OCI-LY1 (cell line): ENCODE results near the gene ZSWIM7.

ENCODE experiments used
- H2AFZ ChIP-seq: fragments of 200-600 bp; sonication (generic), shearing (Covaris generic); 2 replicates; pipeline ENCODE4 v1.6.0; 2014; ENCODE audit warnings: antibody characterized with exemption, mild to moderate bottlenecking, low read length
- H3F3A ChIP-seq: fragments of 200-600 bp; sonication (generic), shearing (Covaris generic); 2 replicates; pipeline ENCODE4 v1.6.0; 2014; ENCODE audit warnings: mild to moderate bottlenecking, antibody characterized with exemption, low read length, moderate library complexity; ENCODE audit not compliant: insufficient read depth
- H3K27ac ChIP-seq: fragments of 200-600 bp; sonication (generic); 2 replicates; pipeline ENCODE4 v1.5.1; 2014; ENCODE audit warnings: low read length, mixed run types, mild to moderate bottlenecking, low read depth; ENCODE audit not compliant: poor library complexity, severe bottlenecking
- H3K27me3 ChIP-seq: fragments of 200-600 bp; sonication (generic); 2 replicates; pipeline ENCODE4 v1.6.0; 2014; ENCODE audit warnings: antibody characterized with exemption, mild to moderate bottlenecking, low read length, moderate library complexity; ENCODE audit not compliant: insufficient read depth
- H3K36me3 ChIP-seq: fragments of 200-600 bp; sonication (generic); 2 replicates; pipeline ENCODE4 v1.6.1; 2014; ENCODE audit warnings: mild to moderate bottlenecking, antibody characterized with exemption, low read length, moderate library complexity, mixed read lengths; ENCODE audit not compliant: insufficient read depth
- H3K4me1 ChIP-seq: fragments of 200-600 bp; sonication (generic); 2 replicates; pipeline ENCODE4 v1.5.1; 2014; ENCODE audit warnings: mild to moderate bottlenecking, low read length, moderate library complexity; ENCODE audit not compliant: insufficient read depth, severe bottlenecking
- H3K4me2 ChIP-seq: fragments of 200-600 bp; sonication (generic), shearing (Covaris generic); 2 replicates; pipeline ENCODE4 v1.6.1; 2014; ENCODE audit warnings: low read length
- H3K4me3 ChIP-seq: fragments of 200-600 bp; sonication (generic); 2 replicates; pipeline ENCODE4 v1.5.1; 2014; ENCODE audit warnings: low read length, low read depth, mild to moderate bottlenecking, mixed read lengths; ENCODE audit not compliant: poor library complexity, severe bottlenecking
- H3K79me2 ChIP-seq: fragments of 200-600 bp; shearing (Covaris generic); 2 replicates; pipeline ENCODE4 v1.6.1; 2016; ENCODE audit warnings: mixed run types, low read length, mixed read lengths; ENCODE audit not compliant: insufficient read depth
- H3K9ac ChIP-seq: fragments of 200-600 bp; sonication (generic), shearing (Covaris generic); 2 replicates; pipeline ENCODE4 v1.6.1; 2014; ENCODE audit warnings: mild to moderate bottlenecking, low read length, mixed read lengths
- H3K9me2 ChIP-seq: fragments of 200-600 bp; sonication (generic), shearing (Covaris generic); 2 replicates; pipeline ENCODE4 v1.6.1; 2014; ENCODE audit warnings: low read depth, mild to moderate bottlenecking, low read length, mixed read lengths
- H3K9me3 ChIP-seq: fragments of 200-600 bp; shearing (Covaris generic); 2 replicates; pipeline ENCODE4 v1.6.1; 2014; ENCODE audit warnings: low read length, mixed read lengths
- H4K20me1 ChIP-seq: fragments of 200-600 bp; sonication (generic), shearing (Covaris generic); 2 replicates; pipeline ENCODE4 v1.6.0; 2016; ENCODE audit warnings: mild to moderate bottlenecking, low read length; ENCODE audit not compliant: insufficient read depth
- EZH2 ChIP-seq: fragments of 200-600 bp; sonication (generic), shearing (Covaris generic); IDR thresholded peaks from 2 replicates; pipeline ENCODE4 v1.8.0; 2017; ENCODE audit warnings: borderline replicate concordance, mixed run types, mild to moderate bottlenecking, antibody characterized with exemption, low read length, moderate library complexity, mixed read lengths
- TF ChIP-seq, protein P1 (sequence below): fragments of 200-600 bp; sonication (generic), shearing (Covaris generic); IDR thresholded peaks from 2 replicates; pipeline ENCODE4 v1.5.1; 2017; ENCODE audit warnings: mild to moderate bottlenecking, antibody characterized with exemption, low read length, moderate library complexity, mixed read lengths

ZSWIM7 gene

DNA sequence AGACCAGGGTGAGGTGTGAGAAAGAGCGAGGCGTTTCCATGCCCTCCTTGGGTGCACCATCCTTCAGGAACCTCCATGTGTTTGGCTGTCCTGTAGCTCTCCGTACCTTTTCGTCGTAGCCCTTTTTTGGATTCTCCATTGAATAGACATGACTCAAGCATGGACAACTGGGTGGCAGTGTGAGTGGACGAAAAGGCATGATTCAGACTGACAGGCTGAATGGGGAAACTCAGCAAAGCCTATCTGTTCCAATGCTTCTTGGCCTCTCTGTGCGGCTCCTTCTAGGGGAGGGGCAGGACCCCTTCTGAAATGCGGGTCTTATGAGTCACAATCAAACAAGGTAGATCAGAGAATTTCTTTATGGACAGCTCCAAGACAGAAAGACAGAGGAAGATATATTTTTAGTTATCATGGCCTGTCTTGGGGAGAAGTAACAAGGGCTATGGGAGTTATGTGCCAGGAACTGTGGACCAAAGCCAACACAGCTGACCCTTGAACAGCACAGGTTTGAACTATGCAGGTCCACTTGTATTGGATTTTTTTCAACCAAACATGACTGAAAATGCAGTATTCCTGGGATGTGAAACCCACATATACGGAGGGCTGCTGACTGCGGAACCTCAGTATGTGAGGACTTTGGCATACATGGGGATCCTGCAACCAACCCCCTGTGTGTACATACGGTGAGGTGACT lies 31.7 kb downstream of the ZSWIM7 start:
- Histone ChIP-seq H3F3A (no peaks in the 10 kb centered on the region), H3K4me3 (no peak overlapping the region), H3K4me1 (no peaks in the 10 kb centered on the region), H4K20me1 (no peaks in the 10 kb centered on the region), H2AFZ (no peak overlapping the region), H3K9ac (no peak overlapping the region), H3K79me2 (no peaks in the 10 kb centered on the region), H3K27me3 (no peaks in the 10 kb centered on the region), H3K36me3 (no peaks in the 10 kb centered on the region), H3K9me2 (no peaks in the 10 kb centered on the region), H3K27ac (no peak overlapping the region), H3K9me3 (no peaks in the 10 kb centered on the region), H3K4me2 (no peak overlapping the region)
- TF ChIP-seq, protein P1, sequence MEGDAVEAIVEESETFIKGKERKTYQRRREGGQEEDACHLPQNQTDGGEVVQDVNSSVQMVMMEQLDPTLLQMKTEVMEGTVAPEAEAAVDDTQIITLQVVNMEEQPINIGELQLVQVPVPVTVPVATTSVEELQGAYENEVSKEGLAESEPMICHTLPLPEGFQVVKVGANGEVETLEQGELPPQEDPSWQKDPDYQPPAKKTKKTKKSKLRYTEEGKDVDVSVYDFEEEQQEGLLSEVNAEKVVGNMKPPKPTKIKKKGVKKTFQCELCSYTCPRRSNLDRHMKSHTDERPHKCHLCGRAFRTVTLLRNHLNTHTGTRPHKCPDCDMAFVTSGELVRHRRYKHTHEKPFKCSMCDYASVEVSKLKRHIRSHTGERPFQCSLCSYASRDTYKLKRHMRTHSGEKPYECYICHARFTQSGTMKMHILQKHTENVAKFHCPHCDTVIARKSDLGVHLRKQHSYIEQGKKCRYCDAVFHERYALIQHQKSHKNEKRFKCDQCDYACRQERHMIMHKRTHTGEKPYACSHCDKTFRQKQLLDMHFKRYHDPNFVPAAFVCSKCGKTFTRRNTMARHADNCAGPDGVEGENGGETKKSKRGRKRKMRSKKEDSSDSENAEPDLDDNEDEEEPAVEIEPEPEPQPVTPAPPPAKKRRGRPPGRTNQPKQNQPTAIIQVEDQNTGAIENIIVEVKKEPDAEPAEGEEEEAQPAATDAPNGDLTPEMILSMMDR = no peak
- TF ChIP-seq EZH2 = no peak

DNA sequence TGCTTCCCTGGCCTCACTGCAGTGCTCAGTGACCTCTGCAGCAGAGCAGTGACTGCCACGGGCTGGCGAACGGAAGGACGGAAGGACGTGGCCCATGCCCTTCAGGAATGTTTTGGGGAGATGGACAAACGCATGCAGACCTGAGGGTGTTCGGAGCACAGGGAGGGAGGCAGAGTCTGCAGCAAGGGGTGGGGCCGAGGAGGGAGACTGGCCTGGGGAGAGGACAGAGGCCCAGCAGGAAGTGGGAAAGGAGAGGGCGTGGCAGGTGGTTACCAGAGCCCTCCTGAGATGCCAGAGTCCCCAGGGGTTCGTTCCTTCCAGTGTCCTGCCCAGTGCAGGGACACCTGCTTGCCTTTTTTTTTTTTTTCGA lies 32.6 kb downstream of the ZSWIM7 start:
- H3K4me3 ChIP-seq = no peak overlapping the region

DNA sequence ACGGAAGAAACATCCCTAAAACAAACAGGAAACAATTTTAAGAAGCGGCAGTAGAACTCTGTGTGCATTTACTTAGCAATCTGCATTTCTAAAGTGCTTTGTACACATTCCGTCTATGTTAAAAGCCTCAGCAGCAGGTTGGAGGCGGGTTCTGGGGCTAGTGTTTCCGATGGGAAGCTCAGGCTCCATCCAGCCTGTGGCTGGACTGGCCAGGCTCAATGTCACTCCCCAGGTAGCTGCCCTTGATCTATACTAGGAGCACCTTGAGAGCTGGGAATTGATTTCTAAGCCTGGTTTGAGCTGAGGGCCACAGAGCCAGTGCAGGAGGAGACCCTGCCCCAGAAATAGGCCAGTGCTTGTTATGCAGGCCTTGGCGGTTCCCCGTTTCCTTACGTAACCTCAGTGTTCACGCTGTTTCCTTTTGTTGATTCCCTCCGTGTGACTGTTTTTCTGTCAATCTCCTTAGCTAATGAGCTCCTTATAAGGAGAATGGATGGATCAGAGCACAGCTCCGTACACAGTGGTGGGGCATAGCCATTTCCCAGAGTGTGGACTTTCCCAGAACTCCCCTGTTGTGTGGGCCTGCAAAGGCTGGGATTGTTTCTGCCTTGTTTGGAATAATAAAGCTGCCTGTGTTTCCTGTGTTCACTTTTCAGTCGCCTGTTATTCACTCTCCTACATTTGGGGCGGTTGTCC lies 33.2 kb downstream of the ZSWIM7 start:
- Histone ChIP-seq H3F3A (no peaks in the 10 kb centered on the region), H3K4me2 (no peak overlapping the region), H3K27ac (no peak overlapping the region), H3K79me2 (no peaks in the 10 kb centered on the region), H3K27me3 (no peaks in the 10 kb centered on the region), H3K4me3 (no peak overlapping the region), H3K9me3 (no peaks in the 10 kb centered on the region), H3K9ac (no peak overlapping the region), H3K9me2 (no peaks in the 10 kb centered on the region), H3K36me3 (no peaks in the 10 kb centered on the region), H4K20me1 (no peaks in the 10 kb centered on the region), H2AFZ (no peak overlapping the region), H3K4me1 (no peaks in the 10 kb centered on the region)
- TF ChIP-seq, protein P1 = no peak
- TF ChIP-seq EZH2 = no peak

More for the DNA sequence above, 32.6 kb downstream of the ZSWIM7 start:
- Histone ChIP-seq H3K9me2 (no peaks in the 10 kb centered on the region), H3F3A (no peaks in the 10 kb centered on the region), H3K9me3 (no peaks in the 10 kb centered on the region), H3K4me2 (no peak overlapping the region), H3K36me3 (no peaks in the 10 kb centered on the region), H3K27ac (no peak overlapping the region), H3K9ac (no peak overlapping the region), H2AFZ (no peak overlapping the region), H3K79me2 (no peaks in the 10 kb centered on the region), H3K4me1 (no peaks in the 10 kb centered on the region), H4K20me1 (no peaks in the 10 kb centered on the region), H3K27me3 (no peaks in the 10 kb centered on the region)
- TF ChIP-seq, protein P1 = no peak
- no peak for TF ChIP-seq EZH2
